COR-L47 (cell line): ENCODE results near the gene MOGAT1.

Experiments
- DNase-seq: peaks from one replicate; lab custom pipeline; 2025; lab: John Stamatoyannopoulos, UW

MOGAT1 gene

GRCh38 chr2:222671259-222672067 is at the start of gene MOGAT1:
TSS of gene MOGAT1 (plus strand) at chr2:222671658. CDS start at chr2:222671786, 128 bp downstream.
- DNase-seq, result peak; percentile 37

- no peak for DNase-seq
Measured at GRCh38 chr2:222621893-222622292, 49.6 kb upstream of the MOGAT1 start.

GRCh38 chr2:222622910-222623309 is 48.5 kb upstream of the MOGAT1 start:
- DNase-seq, result no peak

- no peak for DNase-seq
Measured at GRCh38 chr2:222623756-222624309, 47.6 kb upstream of the MOGAT1 start.

GRCh38 chr2:222627764-222628163 is 43.7 kb upstream of the MOGAT1 start:
- no peak for DNase-seq

- no peak for DNase-seq
Measured at GRCh38 chr2:222635295-222635694, 36.2 kb upstream of the MOGAT1 start.

- no peak for DNase-seq
Measured at GRCh38 chr2:222637067-222637466, 34.4 kb upstream of the MOGAT1 start.

- no peak for DNase-seq
Measured at GRCh38 chr2:222641336-222641735, 30.1 kb upstream of the MOGAT1 start.

- DNase-seq, result no peak
Measured at GRCh38 chr2:222643134-222643533, 28.3 kb upstream of the MOGAT1 start.

GRCh38 chr2:222646008-222646407 is 25.4 kb upstream of the MOGAT1 start:
- DNase-seq, result no peak

GRCh38 chr2:222649801-222650200 is 21.7 kb upstream of the MOGAT1 start:
- no peak for DNase-seq

GRCh38 chr2:222651718-222652418 is 19.6 kb upstream of the MOGAT1 start:
- no peak for DNase-seq

GRCh38 chr2:222652491-222653255 is 18.8 kb upstream of the MOGAT1 start:
- no peak for DNase-seq

- DNase-seq, result no peak
Measured at GRCh38 chr2:222653280-222653679, 18.2 kb upstream of the MOGAT1 start.

- peak; percentile 92 for DNase-seq
Measured at GRCh38 chr2:222655787-222656525, 15.5 kb upstream of the MOGAT1 start, which contains the start of gene FARSB. TSS of gene FARSB (minus strand) at chr2:222656092. CDS start at chr2:222656073, 19 bp downstream.

GRCh38 chr2:222656526-222657446 is 14.7 kb upstream of the MOGAT1 start:
- no peak for DNase-seq

GRCh38 chr2:222663479-222663878 is 8.0 kb upstream of the MOGAT1 start:
- no peak for DNase-seq

GRCh38 chr2:222668494-222669154 is 2.8 kb upstream of the MOGAT1 start:
- no peak for DNase-seq

GRCh38 chr2:222669353-222669752 is 2.1 kb upstream of the MOGAT1 start:
- no peak for DNase-seq
